Ishikawa (cell line): ENCODE data around the gene CPED1.

Experiments
- CEBPB ChIP-seq: IDR thresholded peaks from 2 replicates; pipeline ENCODE4 v1.6.1; 2012
- CREB1 ChIP-seq: IDR thresholded peaks from 2 replicates; pipeline ENCODE4 v1.6.1; 2012; ENCODE audit warnings: low read depth
- EGR1 ChIP-seq: IDR thresholded peaks from 2 replicates; pipeline ENCODE4 v1.6.1; 2012
- EP300 ChIP-seq: IDR thresholded peaks from 2 replicates; pipeline ENCODE4 v1.6.1; 2012; ENCODE audit warnings: borderline replicate concordance
- FOXM1 ChIP-seq: IDR thresholded peaks from 2 replicates; pipeline ENCODE4 v1.6.1; 2012; ENCODE audit warnings: low read depth, borderline replicate concordance
- NFIC ChIP-seq: IDR thresholded peaks from 2 replicates; pipeline ENCODE4 v1.6.1; 2012
- RAD21 ChIP-seq: IDR thresholded peaks from 2 replicates; pipeline ENCODE4 v1.6.1; 2012; ENCODE audit warnings: low read depth
- REST ChIP-seq: IDR thresholded peaks from 2 replicates; pipeline ENCODE4 v1.6.1; 2012; ENCODE audit warnings: low read depth, mild to moderate bottlenecking
- TAF1 ChIP-seq: IDR thresholded peaks from 2 replicates; pipeline ENCODE4 v1.6.1; 2012; ENCODE audit warnings: low read depth, mild to moderate bottlenecking
- TCF12 ChIP-seq: IDR thresholded peaks from 2 replicates; pipeline ENCODE4 v1.6.1; 2012; ENCODE audit warnings: low read depth
- TEAD4 ChIP-seq: IDR thresholded peaks from 2 replicates; pipeline ENCODE4 v1.6.1; 2012
- YY1 ChIP-seq: IDR thresholded peaks from 2 replicates; pipeline ENCODE4 v1.6.1; 2012; ENCODE audit warnings: low read depth
- ZBTB7A ChIP-seq: IDR thresholded peaks from 2 replicates; pipeline ENCODE4 v1.6.1; 2012; ENCODE audit warnings: low read depth
- TF ChIP-seq, protein P1 (sequence below): IDR thresholded peaks from 2 replicates; pipeline ENCODE4 v1.6.1; 2012
- TF ChIP-seq, protein P2 (sequence below): IDR thresholded peaks from 2 replicates; pipeline ENCODE4 v1.6.1; 2012

The CPED1 gene

GRCh38 chr7:121049897-121050296 lies 61.4 kb downstream of the CPED1 start:
- TF ChIP-seq RAD21 (no peak), ZBTB7A (no peak), TCF12 (no peak), NFIC (no peak), CREB1 (no peak), TAF1 (no peak), CEBPB (no peak), FOXM1 (no peak), REST (no peak), EP300 (no peak), YY1 (no peak), TEAD4 (no peak), EGR1 (no peak)
- TF ChIP-seq, protein P1, sequence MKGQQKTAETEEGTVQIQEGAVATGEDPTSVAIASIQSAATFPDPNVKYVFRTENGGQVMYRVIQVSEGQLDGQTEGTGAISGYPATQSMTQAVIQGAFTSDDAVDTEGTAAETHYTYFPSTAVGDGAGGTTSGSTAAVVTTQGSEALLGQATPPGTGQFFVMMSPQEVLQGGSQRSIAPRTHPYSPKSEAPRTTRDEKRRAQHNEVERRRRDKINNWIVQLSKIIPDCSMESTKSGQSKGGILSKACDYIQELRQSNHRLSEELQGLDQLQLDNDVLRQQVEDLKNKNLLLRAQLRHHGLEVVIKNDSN, result no peak
- TF ChIP-seq, protein P2, sequence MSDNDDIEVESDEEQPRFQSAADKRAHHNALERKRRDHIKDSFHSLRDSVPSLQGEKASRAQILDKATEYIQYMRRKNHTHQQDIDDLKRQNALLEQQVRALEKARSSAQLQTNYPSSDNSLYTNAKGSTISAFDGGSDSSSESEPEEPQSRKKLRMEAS, result no peak

DNA sequence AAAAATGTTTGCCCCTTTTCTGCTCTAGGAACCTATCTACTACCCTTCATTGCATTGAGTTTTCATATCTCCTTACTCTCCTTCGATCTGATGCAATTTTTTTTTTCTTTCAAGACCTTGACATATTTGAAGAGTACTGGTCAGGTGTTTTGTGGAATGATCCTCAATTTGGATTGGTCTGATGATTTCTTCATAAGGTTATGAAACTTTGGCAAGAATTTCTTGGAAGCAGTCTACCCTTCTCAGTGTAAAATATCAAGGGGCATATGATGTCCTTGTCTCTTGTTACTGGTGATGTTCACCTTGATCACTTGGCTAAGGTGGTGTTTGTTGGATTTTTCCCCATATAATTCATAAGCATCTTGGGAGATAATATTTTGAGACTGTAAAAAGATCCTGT lies 64.7 kb downstream of the CPED1 start:
- TF ChIP-seq, protein P1, result no peak
- TF ChIP-seq TCF12 (no peak), FOXM1 (no peak), EGR1 (no peak), CREB1 (no peak)
- TF ChIP-seq, protein P2, result no peak

DNA sequence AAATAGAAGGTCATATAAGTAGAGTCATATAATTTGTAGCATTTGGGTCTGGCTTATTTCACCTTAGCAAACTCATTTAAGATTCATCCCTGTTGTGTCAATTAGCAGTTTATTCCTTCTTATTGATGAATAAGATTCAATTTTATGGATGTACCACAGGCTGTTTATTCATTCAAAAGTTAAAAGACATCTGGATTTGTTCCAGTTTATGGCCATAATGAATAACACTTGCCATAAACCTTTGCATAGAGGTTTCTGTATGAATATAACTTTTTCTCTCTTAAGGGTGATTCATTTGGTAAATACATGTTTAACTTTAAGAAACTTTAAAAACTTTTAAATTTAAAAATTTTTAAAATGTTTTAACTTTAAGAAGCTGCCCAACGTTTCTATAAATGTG lies 66.4 kb downstream of the CPED1 start:
- TF ChIP-seq TCF12, result no peak
- TF ChIP-seq, protein P1, result no peak
- TF ChIP-seq RAD21, result no peak
- no peak for TF ChIP-seq FOXM1
- TF ChIP-seq REST, result no peak
- no peak for TF ChIP-seq CREB1
- no peak for TF ChIP-seq CEBPB
- no peak for TF ChIP-seq TEAD4
- TF ChIP-seq ZBTB7A, result no peak
- no peak for TF ChIP-seq YY1

GRCh38 chr7:121057878-121058277 lies 69.4 kb downstream of the CPED1 start:
- TF ChIP-seq CREB1 (no peak), FOXM1 (no peak), YY1 (no peak), TAF1 (no peak), CEBPB (no peak), EP300 (no peak), NFIC (no peak), ZBTB7A (no peak), TEAD4 (no peak), EGR1 (no peak), TCF12 (no peak), RAD21 (no peak), REST (no peak)
- TF ChIP-seq, protein P1, result no peak
- TF ChIP-seq, protein P2, result no peak
